GM12878 (cell line): Measurements from ENCODE around the gene BLOC1S4. TPM values are rescaled to one million over a fixed set of nuclear protein-coding genes. Genes with fewer than 3 reads are reported as not detected.
A peak's percentile ranks its signal among the peaks of the same experiment; 100 is the strongest.

ENCODE experiments used
- BCL11A ChIP-seq: IDR thresholded peaks from 2 replicates; pipeline ENCODE4 v1.6.1; 2011; ENCODE audit warnings: low read depth, low read length
- BHLHE40 ChIP-seq, 2 experiments: fragments of 450-650 bp in 1 of 2; IDR thresholded peaks; 2 replicates each; pipeline ENCODE4 v1.6.1; 2011 to 2017; ENCODE audit warnings: low read depth in 2 of 2, borderline replicate concordance in 1 of 2, improper control_type of control experiment in 1 of 2, low read length in 1 of 2, mild to moderate bottlenecking in 1 of 2
- CREB1 ChIP-seq: IDR thresholded peaks from 2 replicates; pipeline ENCODE4 v1.6.1; 2012; ENCODE audit warnings: low read depth, mild to moderate bottlenecking, inconsistent platforms
- ETV6 ChIP-seq, 2 experiments: fragments of 450-650 bp in 1 of 2; IDR thresholded peaks in 1 of 2; conservative IDR thresholded peaks in 1 of 2; 2 replicates each; pipeline ENCODE4 v1.6.1; 2014; ENCODE audit warnings: antibody characterized with exemption in 1 of 2, borderline replicate concordance in 1 of 2, low read depth in 1 of 2, mild to moderate bottlenecking in 1 of 2, moderate library complexity in 1 of 2
- FOS ChIP-seq: IDR thresholded peaks from 3 replicates; pipeline ENCODE4 v1.6.1; 2011; ENCODE audit warnings: borderline replicate concordance; ENCODE audit not compliant: insufficient read length; ENCODE audit errors: extremely low read depth
- FOXK2 ChIP-seq: fragments of 450-650 bp; IDR thresholded peaks from 2 replicates; pipeline ENCODE4 v1.6.1; 2017; ENCODE audit warnings: mild to moderate bottlenecking, moderate library complexity
- HCFC1 ChIP-seq: fragments of 150-350 bp; IDR thresholded peaks from 2 replicates; pipeline ENCODE4 v1.6.1; 2014; ENCODE audit warnings: low read length
- POLR2AphosphoS5 ChIP-seq: IDR thresholded peaks from 2 replicates; pipeline ENCODE4 v1.6.1; 2011; ENCODE audit warnings: mild to moderate bottlenecking, low read length, inconsistent platforms
- RBBP5 ChIP-seq: fragments of 200-600 bp; sonication (generic); conservative IDR thresholded peaks from 2 replicates; pipeline ENCODE4 v1.6.1; 2016
- SP1 ChIP-seq: IDR thresholded peaks from one replicate; pipeline ENCODE4 v1.6.1; 2011; ENCODE audit warnings: low read depth, low read length
- WRNIP1 ChIP-seq: IDR thresholded peaks from 2 replicates; pipeline ENCODE4 v1.6.1; 2011; ENCODE audit warnings: low read depth, low read length, improper control_type of control experiment, borderline replicate concordance
- YBX1 ChIP-seq: fragments of 450-650 bp; IDR thresholded peaks from 2 replicates; pipeline ENCODE4 v1.6.1; 2016; ENCODE audit warnings: antibody characterized with exemption
- ZNF24 ChIP-seq: fragments of 450-650 bp; IDR thresholded peaks from 2 replicates; pipeline ENCODE4 v1.6.1; 2017; ENCODE audit warnings: antibody characterized with exemption, mild to moderate bottlenecking
- polyA plus RNA-seq, 11 experiments: library from polyadenylated mRNA; depleted of rRNA in 4 of 11; unstranded in 6 of 11; stranded (reverse) in 5 of 11; fragments of >200 nt; fragmentation: Nextera tagmentation in 4 of 11; fragmentation: Illumina TruSeq in 1 of 11; extraction: Ambion mirVana in 4 of 11; extraction: Trizol in 1 of 11; gene quantifications; 1 replicate in 1 of 11; 2 replicates in 10 of 11; pipeline versions ENCODE4 v1.2.1 to v1.2.3, GENCODE V29; 2011 to 2016; ENCODE audit warnings: inconsistent platforms in 2 of 11, missing spikeins in 2 of 11, low read depth in 1 of 11
- total RNA-seq, 4 experiments: library from RNA; depleted of rRNA in 3 of 4; stranded (reverse); fragments of >200 nt in 3 of 4; fragmentation: Illumina TruSeq in 1 of 4; extraction: Trizol in 1 of 4; gene quantifications; 2 replicates each; pipeline versions ENCODE4 v1.2.1 to v1.2.3, GENCODE V29; 2013 to 2021
- TF ChIP-seq, protein P1 (sequence below): fragments of 450-650 bp; IDR thresholded peaks from 2 replicates; pipeline ENCODE4 v1.6.1; 2016; ENCODE audit warnings: mild to moderate bottlenecking, moderate library complexity, borderline replicate concordance
- TF ChIP-seq, protein P2 (sequence below): fragments of 450-650 bp; conservative IDR thresholded peaks from 2 replicates; pipeline ENCODE4 v1.6.1; 2017; ENCODE audit warnings: mild to moderate bottlenecking, moderate library complexity
- TF ChIP-seq, protein P3 (sequence below): fragments of 450-650 bp; IDR thresholded peaks from 2 replicates; pipeline ENCODE4 v1.6.1; 2016; ENCODE audit warnings: mild to moderate bottlenecking
- TF ChIP-seq, protein P4 (sequence below): IDR thresholded peaks from 2 replicates; pipeline ENCODE4 v1.6.1; 2011; ENCODE audit warnings: low read depth, mild to moderate bottlenecking, low read length, moderate library complexity, borderline replicate concordance; ENCODE audit errors: extremely low read depth
- TF ChIP-seq, protein P5 (sequence below): IDR thresholded peaks from 2 replicates; pipeline ENCODE4 v1.6.1; 2012; ENCODE audit warnings: low read length, inconsistent platforms
- TF ChIP-seq, protein P6 (sequence below): fragments of 450-650 bp; IDR thresholded peaks from 2 replicates; pipeline ENCODE4 v1.6.1; 2014; ENCODE audit warnings: mild to moderate bottlenecking

BLOC1S4 gene
- total and polyA plus RNA-seq, 10 of the 15 experiments (the other 5 are each of a cell fraction or from before 2014, with no cell fraction given) = 2.7 to 23.8 (median 9.5) TPM

DNA sequence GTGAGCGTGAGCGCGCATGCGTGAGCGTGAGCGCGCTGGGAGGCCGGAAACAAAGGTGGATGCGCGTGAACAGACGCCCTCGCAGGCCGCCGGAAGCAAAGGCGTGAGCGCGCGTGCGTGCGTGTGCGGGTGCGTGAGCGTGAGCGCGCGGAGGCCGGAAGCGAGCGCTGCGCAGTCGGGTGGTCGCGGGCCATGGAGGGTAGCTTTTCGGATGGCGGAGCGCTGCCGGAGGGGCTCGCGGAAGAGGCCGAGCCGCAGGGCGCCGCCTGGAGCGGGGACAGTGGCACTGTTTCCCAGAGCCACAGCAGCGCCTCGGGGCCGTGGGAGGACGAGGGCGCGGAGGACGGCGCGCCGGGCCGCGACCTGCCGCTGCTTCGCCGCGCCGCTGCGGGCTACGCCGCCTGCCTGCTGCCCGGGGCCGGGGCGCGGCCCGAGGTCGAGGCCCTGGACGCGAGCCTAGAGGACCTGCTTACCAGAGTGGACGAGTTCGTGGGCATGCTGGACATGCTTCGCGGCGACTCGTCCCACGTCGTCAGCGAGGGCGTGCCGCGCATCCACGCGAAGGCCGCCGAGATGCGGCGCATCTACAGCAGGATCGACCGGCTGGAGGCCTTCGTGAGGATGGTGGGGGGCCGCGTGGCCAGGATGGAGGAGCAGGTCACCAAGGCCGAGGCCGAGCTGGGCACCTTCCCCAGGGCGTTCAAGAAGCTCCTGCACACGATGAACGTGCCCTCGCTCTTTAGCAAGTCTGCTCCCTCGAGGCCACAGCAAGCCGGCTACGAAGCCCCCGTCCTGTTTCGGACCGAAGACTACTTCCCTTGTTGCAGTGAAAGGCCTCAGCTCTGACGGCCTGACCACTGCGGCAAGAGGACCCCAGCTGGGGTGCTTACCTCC, at the start of gene BLOC1S4 (continued):
- TF ChIP-seq, protein P1, sequence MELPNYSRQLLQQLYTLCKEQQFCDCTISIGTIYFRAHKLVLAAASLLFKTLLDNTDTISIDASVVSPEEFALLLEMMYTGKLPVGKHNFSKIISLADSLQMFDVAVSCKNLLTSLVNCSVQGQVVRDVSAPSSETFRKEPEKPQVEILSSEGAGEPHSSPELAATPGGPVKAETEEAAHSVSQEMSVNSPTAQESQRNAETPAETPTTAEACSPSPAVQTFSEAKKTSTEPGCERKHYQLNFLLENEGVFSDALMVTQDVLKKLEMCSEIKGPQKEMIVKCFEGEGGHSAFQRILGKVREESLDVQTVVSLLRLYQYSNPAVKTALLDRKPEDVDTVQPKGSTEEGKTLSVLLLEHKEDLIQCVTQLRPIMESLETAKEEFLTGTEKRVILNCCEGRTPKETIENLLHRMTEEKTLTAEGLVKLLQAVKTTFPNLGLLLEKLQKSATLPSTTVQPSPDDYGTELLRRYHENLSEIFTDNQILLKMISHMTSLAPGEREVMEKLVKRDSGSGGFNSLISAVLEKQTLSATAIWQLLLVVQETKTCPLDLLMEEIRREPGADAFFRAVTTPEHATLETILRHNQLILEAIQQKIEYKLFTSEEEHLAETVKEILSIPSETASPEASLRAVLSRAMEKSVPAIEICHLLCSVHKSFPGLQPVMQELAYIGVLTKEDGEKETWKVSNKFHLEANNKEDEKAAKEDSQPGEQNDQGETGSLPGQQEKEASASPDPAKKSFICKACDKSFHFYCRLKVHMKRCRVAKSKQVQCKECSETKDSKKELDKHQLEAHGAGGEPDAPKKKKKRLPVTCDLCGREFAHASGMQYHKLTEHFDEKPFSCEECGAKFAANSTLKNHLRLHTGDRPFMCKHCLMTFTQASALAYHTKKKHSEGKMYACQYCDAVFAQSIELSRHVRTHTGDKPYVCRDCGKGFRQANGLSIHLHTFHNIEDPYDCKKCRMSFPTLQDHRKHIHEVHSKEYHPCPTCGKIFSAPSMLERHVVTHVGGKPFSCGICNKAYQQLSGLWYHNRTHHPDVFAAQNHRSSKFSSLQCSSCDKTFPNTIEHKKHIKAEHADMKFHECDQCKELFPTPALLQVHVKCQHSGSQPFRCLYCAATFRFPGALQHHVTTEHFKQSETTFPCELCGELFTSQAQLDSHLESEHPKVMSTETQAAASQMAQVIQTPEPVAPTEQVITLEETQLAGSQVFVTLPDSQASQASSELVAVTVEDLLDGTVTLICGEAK = peak; percentile 61
- no peak for TF ChIP-seq FOXK2
- TF ChIP-seq SP1 = no peak
- no peak for TF ChIP-seq WRNIP1
- TF ChIP-seq, protein P2, sequence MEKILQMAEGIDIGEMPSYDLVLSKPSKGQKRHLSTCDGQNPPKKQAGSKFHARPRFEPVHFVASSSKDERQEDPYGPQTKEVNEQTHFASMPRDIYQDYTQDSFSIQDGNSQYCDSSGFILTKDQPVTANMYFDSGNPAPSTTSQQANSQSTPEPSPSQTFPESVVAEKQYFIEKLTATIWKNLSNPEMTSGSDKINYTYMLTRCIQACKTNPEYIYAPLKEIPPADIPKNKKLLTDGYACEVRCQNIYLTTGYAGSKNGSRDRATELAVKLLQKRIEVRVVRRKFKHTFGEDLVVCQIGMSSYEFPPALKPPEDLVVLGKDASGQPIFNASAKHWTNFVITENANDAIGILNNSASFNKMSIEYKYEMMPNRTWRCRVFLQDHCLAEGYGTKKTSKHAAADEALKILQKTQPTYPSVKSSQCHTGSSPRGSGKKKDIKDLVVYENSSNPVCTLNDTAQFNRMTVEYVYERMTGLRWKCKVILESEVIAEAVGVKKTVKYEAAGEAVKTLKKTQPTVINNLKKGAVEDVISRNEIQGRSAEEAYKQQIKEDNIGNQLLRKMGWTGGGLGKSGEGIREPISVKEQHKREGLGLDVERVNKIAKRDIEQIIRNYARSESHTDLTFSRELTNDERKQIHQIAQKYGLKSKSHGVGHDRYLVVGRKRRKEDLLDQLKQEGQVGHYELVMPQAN = peak; percentile 87
- TF ChIP-seq, protein P3, sequence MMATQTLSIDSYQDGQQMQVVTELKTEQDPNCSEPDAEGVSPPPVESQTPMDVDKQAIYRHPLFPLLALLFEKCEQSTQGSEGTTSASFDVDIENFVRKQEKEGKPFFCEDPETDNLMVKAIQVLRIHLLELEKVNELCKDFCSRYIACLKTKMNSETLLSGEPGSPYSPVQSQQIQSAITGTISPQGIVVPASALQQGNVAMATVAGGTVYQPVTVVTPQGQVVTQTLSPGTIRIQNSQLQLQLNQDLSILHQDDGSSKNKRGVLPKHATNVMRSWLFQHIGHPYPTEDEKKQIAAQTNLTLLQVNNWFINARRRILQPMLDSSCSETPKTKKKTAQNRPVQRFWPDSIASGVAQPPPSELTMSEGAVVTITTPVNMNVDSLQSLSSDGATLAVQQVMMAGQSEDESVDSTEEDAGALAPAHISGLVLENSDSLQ = no peak
- 0 out of 2 replicates have a peak, but pooled peaks have one; percentile 40 for TF ChIP-seq ZNF24
- TF ChIP-seq RBBP5 = no peak
- TF ChIP-seq FOS = no peak
- TF ChIP-seq, protein P4, sequence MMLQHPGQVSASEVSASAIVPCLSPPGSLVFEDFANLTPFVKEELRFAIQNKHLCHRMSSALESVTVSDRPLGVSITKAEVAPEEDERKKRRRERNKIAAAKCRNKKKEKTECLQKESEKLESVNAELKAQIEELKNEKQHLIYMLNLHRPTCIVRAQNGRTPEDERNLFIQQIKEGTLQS = no peak
- TF ChIP-seq ETV6 (conservative IDR thresholded peaks at IDR 0.05 in 1 of 2, IDR thresholded peaks at IDR 0.05 in 1 of 2; ENCODE audit: borderline replicate concordance in 1 of 2, low read depth in 1 of 2) = peak in 1 of 2 experiments; percentile 43; a peak in 1 of 4 replicates
- TF ChIP-seq YBX1 = no peak
- TF ChIP-seq, protein P5, sequence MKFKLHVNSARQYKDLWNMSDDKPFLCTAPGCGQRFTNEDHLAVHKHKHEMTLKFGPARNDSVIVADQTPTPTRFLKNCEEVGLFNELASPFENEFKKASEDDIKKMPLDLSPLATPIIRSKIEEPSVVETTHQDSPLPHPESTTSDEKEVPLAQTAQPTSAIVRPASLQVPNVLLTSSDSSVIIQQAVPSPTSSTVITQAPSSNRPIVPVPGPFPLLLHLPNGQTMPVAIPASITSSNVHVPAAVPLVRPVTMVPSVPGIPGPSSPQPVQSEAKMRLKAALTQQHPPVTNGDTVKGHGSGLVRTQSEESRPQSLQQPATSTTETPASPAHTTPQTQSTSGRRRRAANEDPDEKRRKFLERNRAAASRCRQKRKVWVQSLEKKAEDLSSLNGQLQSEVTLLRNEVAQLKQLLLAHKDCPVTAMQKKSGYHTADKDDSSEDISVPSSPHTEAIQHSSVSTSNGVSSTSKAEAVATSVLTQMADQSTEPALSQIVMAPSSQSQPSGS = no peak
- TF ChIP-seq POLR2AphosphoS5 = peak; percentile 88
- TF ChIP-seq BHLHE40 (IDR thresholded peaks at IDR 0.05; ENCODE audit: borderline replicate concordance in 1 of 2, low read depth in 2 of 2, low read length in 1 of 2) = peak; percentile 46 to 86; a peak in 3 of 4 replicates
- TF ChIP-seq, protein P6, sequence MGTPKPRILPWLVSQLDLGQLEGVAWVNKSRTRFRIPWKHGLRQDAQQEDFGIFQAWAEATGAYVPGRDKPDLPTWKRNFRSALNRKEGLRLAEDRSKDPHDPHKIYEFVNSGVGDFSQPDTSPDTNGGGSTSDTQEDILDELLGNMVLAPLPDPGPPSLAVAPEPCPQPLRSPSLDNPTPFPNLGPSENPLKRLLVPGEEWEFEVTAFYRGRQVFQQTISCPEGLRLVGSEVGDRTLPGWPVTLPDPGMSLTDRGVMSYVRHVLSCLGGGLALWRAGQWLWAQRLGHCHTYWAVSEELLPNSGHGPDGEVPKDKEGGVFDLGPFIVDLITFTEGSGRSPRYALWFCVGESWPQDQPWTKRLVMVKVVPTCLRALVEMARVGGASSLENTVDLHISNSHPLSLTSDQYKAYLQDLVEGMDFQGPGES = no peak
- no peak for TF ChIP-seq HCFC1
- 0 out of 2 replicates have a peak, but pooled peaks have one; percentile 5 for TF ChIP-seq BCL11A
- TF ChIP-seq CREB1 = no peak; the same call in 1 of the 2 replicates
